Stimulated activated CD4-positive, alpha-beta T cell treated with anti-CD3 and anti-CD28 coated beads, Interleukin-4, amount 100 ng/mL, for 4 hours (primary cell): ENCODE results near the gene ZNF324B.
A peak's percentile ranks its signal among the peaks of the same experiment; 100 is the strongest.
"Not testable (repeated sequence)": the region's sequence is repeated elsewhere in the genome, so short reads cannot be mapped to it uniquely, and the experiment has no call there.

Experiments
- DNase-seq, 2 experiments: peaks; one replicate each; pipeline ENCODE4 v3.0.0-alpha.2; 2020

Gene ZNF324B

GRCh38 chr19:58482372-58482771 is 30.9 kb downstream of the ZNF324B start:
- DNase-seq: no peak

- DNase-seq: no peak
Observed at GRCh38 chr19:58483776-58484175, 32.4 kb downstream of the ZNF324B start.

- DNase-seq: not testable (repeated sequence)
Observed at GRCh38 chr19:58484349-58484748, 32.9 kb downstream of the ZNF324B start.

- no peak for DNase-seq
Observed at GRCh38 chr19:58491393-58491792, 40.0 kb downstream of the ZNF324B start.

- no peak for DNase-seq
Observed at GRCh38 chr19:58492265-58492664, 40.8 kb downstream of the ZNF324B start.

- DNase-seq: no peak
Observed at GRCh38 chr19:58497634-58498170, 46.3 kb downstream of the ZNF324B start.

GRCh38 chr19:58498316-58499020 is 47.0 kb downstream of the ZNF324B start:
- no peak for DNase-seq

GRCh38 chr19:58499021-58499927 is 47.9 kb downstream of the ZNF324B start:
- DNase-seq: peak; percentile 96 to 98

GRCh38 chr19:58500242-58500641 is 48.8 kb downstream of the ZNF324B start:
- no peak for DNase-seq
